ENCODE data around the gene MORN3.

The MORN3 gene

DNA sequence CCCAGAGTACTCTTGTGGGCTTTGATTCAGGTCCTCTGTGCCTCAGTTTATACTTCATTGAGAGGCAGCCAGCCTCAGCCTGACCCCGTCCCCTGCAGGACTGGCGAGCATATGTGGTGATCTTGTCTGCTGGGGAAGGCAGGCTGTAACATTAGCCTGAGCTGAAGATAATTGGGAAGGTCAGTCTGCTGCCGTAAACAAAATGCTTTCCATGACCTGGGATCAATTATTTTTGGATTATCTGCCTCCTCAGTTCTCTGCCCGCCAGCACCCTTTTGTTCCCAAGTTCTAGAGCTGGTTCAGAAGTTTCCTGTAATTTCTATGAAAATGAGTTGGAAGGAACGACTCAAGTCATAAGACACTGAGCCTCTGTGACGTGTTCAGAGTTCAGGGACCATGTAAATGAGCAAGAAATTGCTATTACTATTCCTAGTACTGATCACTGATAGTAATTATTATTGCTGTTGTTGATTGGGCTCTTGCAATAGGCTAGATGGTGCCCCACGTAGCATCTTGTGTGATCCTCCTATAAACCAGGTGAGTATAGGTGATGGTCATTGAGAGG lies 38.6 kb downstream of the MORN3 start:
- no peak for TF ChIP-seq CTCF (conservative IDR thresholded peaks at IDR 0.05; ENCODE audit: low read length)
- DNase-seq (ENCODE audit: low read depth), result no peak
- H3K4me3 ChIP-seq (ENCODE audit: low read length), result no peak overlapping the region

GRCh38 chr12:121628536-121628935 lies 40.9 kb downstream of the MORN3 start:
- DNase-seq (ENCODE audit: low read depth), result no peak
- no peak for TF ChIP-seq CTCF (conservative IDR thresholded peaks at IDR 0.05; ENCODE audit: low read length)
- no peak overlapping the region for H3K4me3 ChIP-seq (ENCODE audit: low read length)

DNA sequence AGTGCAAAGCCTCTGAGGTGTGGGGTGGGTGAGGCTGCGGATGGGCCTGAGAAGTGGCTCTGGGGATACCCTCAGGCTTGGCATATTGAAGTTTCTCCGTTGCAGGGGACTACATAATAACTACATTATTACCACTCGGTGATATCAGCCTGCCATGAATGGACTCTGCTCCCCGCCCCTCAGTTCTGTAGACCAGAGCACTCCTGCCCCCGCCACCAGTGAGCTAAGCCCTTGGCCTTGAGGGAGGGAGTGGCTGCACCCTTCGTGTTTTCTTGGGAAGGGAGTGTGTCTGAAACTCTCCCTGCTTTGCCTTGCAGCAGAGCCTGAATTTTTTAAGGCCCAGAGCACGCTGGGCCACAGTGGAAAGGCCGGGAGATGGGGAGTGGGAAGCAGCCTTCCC lies 41.4 kb downstream of the MORN3 start:
- peak overlapping the region; percentile 76 for H3K4me3 ChIP-seq (ENCODE audit: low read length)
- DNase-seq (ENCODE audit: low read depth), result no peak
- TF ChIP-seq CTCF (conservative IDR thresholded peaks at IDR 0.05; ENCODE audit: low read length), result no peak

DNA sequence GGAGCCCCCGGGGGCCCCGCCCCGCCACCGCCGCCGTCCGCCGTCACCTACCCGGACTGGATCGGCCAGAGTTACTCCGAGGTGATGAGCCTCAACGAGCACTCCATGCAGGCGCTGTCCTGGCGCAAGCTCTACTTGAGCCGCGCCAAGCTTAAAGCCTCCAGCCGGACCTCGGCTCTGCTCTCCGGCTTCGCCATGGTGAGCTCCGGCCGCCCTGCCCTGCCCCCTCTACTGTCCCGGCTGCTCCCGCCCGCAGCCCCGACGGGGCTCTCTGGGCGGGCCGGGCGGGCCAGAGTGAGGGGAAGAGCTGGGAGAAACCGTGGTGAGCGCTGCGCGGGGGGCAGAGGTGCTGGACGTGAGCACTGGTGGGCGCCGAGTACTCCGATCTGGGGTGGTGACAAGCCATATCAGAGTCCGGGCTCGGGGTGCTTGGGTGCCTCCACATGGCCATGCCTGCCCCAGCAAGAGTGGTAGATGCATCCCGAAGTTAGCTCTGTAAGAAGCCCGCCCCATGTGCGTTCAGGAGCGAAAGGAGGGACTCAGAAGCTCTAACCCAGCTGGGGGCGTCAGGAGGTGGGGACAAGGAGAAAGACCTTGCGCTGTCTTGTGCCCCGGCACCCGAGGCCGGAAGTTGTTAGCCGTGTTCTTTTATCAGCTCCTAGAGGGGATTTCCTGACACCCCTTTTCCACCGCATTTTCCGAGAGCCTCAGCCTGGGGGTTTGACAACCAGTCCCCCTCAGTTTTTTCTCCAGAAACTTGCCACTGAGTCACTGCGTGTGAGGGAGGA lies 42.4 kb downstream of the MORN3 start:
- H3K4me3 ChIP-seq (ENCODE audit: low read length), result peak overlapping the region; percentile 76
- DNase-seq (ENCODE audit: low read depth), result peak; percentile 57
- TF ChIP-seq CTCF (conservative IDR thresholded peaks at IDR 0.05; ENCODE audit: low read length), result peak; percentile 32

DNA sequence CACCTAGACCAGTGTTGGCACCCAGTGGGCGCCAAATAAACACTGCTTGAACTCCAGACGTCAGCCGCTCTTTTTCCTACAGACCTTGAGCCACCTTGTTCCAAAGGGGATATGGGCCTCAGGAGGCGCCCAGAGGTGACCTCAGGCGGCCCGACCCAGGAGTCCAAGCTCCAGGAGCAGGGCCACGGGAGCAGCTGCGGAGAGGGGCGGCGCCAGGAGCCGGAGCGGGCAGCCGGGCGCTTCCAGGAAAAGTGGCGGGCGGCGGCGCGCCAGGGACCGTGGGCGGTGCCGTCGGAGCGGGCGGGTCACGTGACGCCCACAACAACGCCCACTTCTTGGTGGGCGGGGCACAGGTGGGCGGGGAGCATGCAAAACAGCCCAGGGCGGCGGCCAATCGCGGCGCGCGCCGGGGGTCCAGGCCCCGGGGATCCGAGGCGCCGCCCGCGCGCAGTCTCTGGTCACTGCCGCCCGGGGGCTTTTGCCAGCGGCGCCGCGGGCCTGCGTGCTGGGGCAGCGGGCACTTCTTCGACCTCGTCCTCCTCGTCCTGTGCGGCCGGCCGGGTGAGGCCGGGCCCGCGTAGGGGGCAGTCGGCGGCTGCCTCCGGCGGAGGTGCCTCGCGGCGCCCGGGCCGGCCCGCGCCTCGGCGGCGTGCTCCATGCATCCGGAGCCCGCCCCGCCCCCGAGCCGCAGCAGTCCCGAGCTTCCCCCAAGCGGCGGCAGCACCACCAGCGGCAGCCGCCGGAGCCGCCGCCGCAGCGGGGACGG lies 43.2 kb downstream of the MORN3 start, which contains the start of gene ORAI1:
ORAI1 (plus strand) TSS at position 444 of the 766 bp plus-strand sequence.
- peak within 1 kb of the TSS; percentile 76 for H3K4me3 ChIP-seq (ENCODE audit: low read length)
- peak; percentile 93 for DNase-seq (ENCODE audit: low read depth)
- TF ChIP-seq CTCF (conservative IDR thresholded peaks at IDR 0.05; ENCODE audit: low read length), result no peak

GRCh38 chr12:121620333-121620891 lies 49.0 kb downstream of the MORN3 start:
- DNase-seq (ENCODE audit: low read depth), result no peak
- TF ChIP-seq CTCF (conservative IDR thresholded peaks at IDR 0.05; ENCODE audit: low read length), result no peak
- H3K4me3 ChIP-seq (ENCODE audit: low read length), result no peak overlapping the region
